ENCODE measurements around the gene ELP4. TPM values are rescaled to one million over a fixed set of nuclear protein-coding genes. Genes with fewer than 3 reads are reported as not detected.
"Not testable (repeated sequence)": the region's sequence is repeated elsewhere in the genome, so short reads cannot be mapped to it uniquely, and the experiment has no call there.

Gene ELP4
- total RNA-seq, 1 donor from 2014 or later, result 19.5 TPM

GRCh38 chr11:31722754-31723153 lies 213.2 kb downstream of the ELP4 start:
- H3K4me3 Mint-ChIP-seq, result no peak overlapping the region

DNA sequence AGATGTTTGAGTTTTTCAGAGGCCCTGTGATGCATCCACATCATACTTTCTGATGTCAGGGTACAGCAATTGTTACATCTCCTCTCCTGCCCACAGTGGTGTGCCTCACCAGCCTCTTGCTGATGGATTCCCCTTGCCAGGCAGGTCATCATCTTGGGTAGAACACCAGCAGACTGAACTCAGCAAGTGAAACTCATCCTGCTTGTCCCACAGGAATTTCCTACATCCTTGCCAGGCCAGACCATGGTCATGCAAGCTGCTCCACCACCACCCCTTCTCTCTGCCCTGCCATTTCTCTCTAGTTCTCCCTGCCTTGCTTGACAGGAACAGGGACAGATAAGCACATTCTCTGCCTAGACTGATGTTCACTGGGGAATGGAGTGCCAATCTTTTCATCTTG lies 215.6 kb downstream of the ELP4 start:
- no peak for DNase-seq (ENCODE audit: low spot score in 2 of 2, unreplicated experiment in 2 of 2)
- H3K36me3 Mint-ChIP-seq, result no peaks in the 10 kb centered on the region
- H3K4me1 Mint-ChIP-seq, result no peaks in the 10 kb centered on the region
- H3K4me3 Mint-ChIP-seq, result no peak overlapping the region
- H3K27ac Mint-ChIP-seq, result no peak overlapping the region
- no peaks in the 10 kb centered on the region for H3K9me3 Mint-ChIP-seq
- no peaks in the 10 kb centered on the region for H3K27me3 Mint-ChIP-seq (ENCODE audit: low read depth)
- TF ChIP-seq, protein P1, sequence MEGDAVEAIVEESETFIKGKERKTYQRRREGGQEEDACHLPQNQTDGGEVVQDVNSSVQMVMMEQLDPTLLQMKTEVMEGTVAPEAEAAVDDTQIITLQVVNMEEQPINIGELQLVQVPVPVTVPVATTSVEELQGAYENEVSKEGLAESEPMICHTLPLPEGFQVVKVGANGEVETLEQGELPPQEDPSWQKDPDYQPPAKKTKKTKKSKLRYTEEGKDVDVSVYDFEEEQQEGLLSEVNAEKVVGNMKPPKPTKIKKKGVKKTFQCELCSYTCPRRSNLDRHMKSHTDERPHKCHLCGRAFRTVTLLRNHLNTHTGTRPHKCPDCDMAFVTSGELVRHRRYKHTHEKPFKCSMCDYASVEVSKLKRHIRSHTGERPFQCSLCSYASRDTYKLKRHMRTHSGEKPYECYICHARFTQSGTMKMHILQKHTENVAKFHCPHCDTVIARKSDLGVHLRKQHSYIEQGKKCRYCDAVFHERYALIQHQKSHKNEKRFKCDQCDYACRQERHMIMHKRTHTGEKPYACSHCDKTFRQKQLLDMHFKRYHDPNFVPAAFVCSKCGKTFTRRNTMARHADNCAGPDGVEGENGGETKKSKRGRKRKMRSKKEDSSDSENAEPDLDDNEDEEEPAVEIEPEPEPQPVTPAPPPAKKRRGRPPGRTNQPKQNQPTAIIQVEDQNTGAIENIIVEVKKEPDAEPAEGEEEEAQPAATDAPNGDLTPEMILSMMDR (IDR thresholded peaks at IDR 0.05; ENCODE audit: unreplicated experiment), result no peak

More at GRCh38 chr11:31722754-31723153, 213.2 kb downstream of the ELP4 start:
- H3K36me3 Mint-ChIP-seq, result no peaks in the 10 kb centered on the region
- H3K27ac Mint-ChIP-seq, result no peak overlapping the region
- TF ChIP-seq, protein P1 (IDR thresholded peaks at IDR 0.05; ENCODE audit: unreplicated experiment), result no peak
- no peak for DNase-seq (ENCODE audit: low spot score in 2 of 2, unreplicated experiment in 2 of 2)
- H3K27me3 Mint-ChIP-seq (ENCODE audit: low read depth), result no peaks in the 10 kb centered on the region
- H3K4me1 Mint-ChIP-seq, result no peaks in the 10 kb centered on the region
- no peaks in the 10 kb centered on the region for H3K9me3 Mint-ChIP-seq

GRCh38 chr11:31728432-31728831 lies 218.9 kb downstream of the ELP4 start:
- peaks cover 17% of the 10 kb centered on the region for H3K36me3 Mint-ChIP-seq

GRCh38 chr11:31740131-31740530 lies 230.6 kb downstream of the ELP4 start:
- TF ChIP-seq, protein P1 (IDR thresholded peaks at IDR 0.05; ENCODE audit: unreplicated experiment), result no peak
- Mint-ChIP-seq H3K4me3 (no peak overlapping the region), H3K9me3 (peaks cover 42% of the 10 kb centered on the region), H3K4me1 (no peaks in the 10 kb centered on the region), H3K36me3 (peaks cover 11% of the 10 kb centered on the region), H3K27ac (no peak overlapping the region), H3K27me3 (ENCODE audit: low read depth) (no peaks in the 10 kb centered on the region)
- no peak for DNase-seq (ENCODE audit: low spot score in 2 of 2, unreplicated experiment in 2 of 2)

More at GRCh38 chr11:31728432-31728831, 218.9 kb downstream of the ELP4 start:
- Mint-ChIP-seq H3K27me3 (ENCODE audit: low read depth) (no peaks in the 10 kb centered on the region), H3K4me1 (no peaks in the 10 kb centered on the region), H3K4me3 (no peak overlapping the region), H3K9me3 (peaks cover 27% of the 10 kb centered on the region), H3K27ac (no peak overlapping the region)
- no peak for DNase-seq (ENCODE audit: low spot score in 2 of 2, unreplicated experiment in 2 of 2)
- TF ChIP-seq, protein P1 (IDR thresholded peaks at IDR 0.05; ENCODE audit: unreplicated experiment), result no peak

DNA sequence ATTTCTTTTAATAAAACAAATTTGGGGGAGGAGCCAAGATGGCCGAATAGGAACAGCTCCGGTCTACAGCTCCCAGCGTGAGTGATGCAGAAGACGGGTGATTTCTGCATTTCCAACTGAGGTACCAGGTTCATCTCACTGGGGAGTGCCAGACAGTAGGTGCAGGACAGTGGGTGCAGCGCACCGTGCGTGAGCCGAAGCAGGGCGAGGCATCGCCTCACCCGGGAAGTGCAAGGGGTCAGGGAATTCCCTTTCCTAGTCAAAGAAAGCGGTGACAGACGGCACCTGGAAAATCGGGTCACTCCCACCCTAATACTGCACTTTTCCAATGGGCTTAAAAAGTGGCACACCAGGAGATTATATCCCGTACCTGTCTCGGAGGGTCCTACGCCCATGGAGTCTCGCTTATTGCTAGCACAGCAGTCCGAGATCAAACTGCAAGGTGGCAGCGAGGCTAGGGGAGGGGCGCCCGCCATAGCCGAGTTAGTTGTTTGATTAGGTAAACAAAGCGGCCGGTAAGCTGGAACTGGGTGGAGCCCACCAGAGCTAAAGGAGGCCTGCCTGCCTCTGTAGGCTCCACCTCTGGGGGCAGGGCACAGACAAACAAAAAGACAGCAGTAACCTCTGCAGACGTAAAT lies 231.3 kb downstream of the ELP4 start:
- not testable (repeated sequence) for H3K27me3 Mint-ChIP-seq (ENCODE audit: low read depth); H3K27ac Mint-ChIP-seq; H3K4me1 Mint-ChIP-seq; H3K36me3 Mint-ChIP-seq; H3K4me3 Mint-ChIP-seq; DNase-seq (ENCODE audit: low spot score in 2 of 2, unreplicated experiment in 2 of 2)
- peaks cover 40% of the 10 kb centered on the region for H3K9me3 Mint-ChIP-seq

DNA sequence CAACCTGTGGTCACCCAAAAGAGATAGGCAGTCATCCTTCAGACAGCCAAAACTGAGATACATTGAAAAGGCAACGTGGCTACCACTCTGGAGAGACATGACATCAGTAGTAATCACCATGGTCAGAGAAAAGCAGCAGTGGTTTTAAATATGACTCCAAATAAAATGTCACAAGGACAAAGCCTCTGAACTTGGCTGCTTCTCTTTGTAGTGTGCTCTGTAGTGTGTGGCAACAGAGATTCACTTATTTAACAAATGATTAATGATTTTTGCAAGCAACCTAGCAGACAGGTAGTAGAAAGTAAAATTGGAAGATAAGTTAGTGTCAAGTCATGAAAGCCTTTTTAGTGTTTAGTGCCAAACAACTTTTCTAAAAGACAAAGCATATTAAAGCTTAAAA lies 238.0 kb downstream of the ELP4 start:
- no peak overlapping the region for H3K27ac Mint-ChIP-seq
- no peak for DNase-seq (ENCODE audit: low spot score in 2 of 2, unreplicated experiment in 2 of 2)
- TF ChIP-seq, protein P1 (IDR thresholded peaks at IDR 0.05; ENCODE audit: unreplicated experiment), result no peak
- H3K27me3 Mint-ChIP-seq (ENCODE audit: low read depth), result no peaks in the 10 kb centered on the region
- peaks cover 5% of the 10 kb centered on the region for H3K4me1 Mint-ChIP-seq
- no peak overlapping the region for H3K4me3 Mint-ChIP-seq
- peaks cover 14% of the 10 kb centered on the region for H3K9me3 Mint-ChIP-seq
- no peaks in the 10 kb centered on the region for H3K36me3 Mint-ChIP-seq
